Prostate gland (tissue), 2 donors: ENCODE measurements around the gene WDR90. TPM values are rescaled to one million over a fixed set of nuclear protein-coding genes. Genes with fewer than 3 reads are reported as not detected.

Experiments
- DNase-seq: peaks from one replicate; pipeline ENCODE4 v3.0.0-alpha.2; 2019; ENCODE audit warnings: low spot score
- H3K27ac ChIP-seq, 2 donors: fragments of 200-600 bp; sonication (generic); 2 replicates each; pipeline ENCODE4 v1.5.1; 2017 to 2019
- H3K27me3 ChIP-seq: fragments of 200-600 bp; sonication (generic); replicated peaks from 2 replicates; pipeline ENCODE4 v1.5.1; 2019; ENCODE audit not compliant: insufficient read depth
- H3K36me3 ChIP-seq, 2 donors: fragments of 200-600 bp; sonication (generic); 1 replicate in 1 of 2; 2 replicates in 1 of 2; pipeline versions ENCODE4 v1.5.1 to v1.8.1; 2017 to 2019
- H3K4me1 ChIP-seq: fragments of 200-600 bp; sonication (generic); replicated peaks from 2 replicates; pipeline ENCODE4 v1.5.1; 2019
- H3K4me3 ChIP-seq, 2 donors: fragments of 200-600 bp; sonication (generic); 2 replicates each; pipeline ENCODE4 v1.5.1; 2017 to 2019
- H3K9me3 ChIP-seq: fragments of 200-600 bp; sonication (generic); 2 replicates; pipeline ENCODE4 v1.5.1; 2017
- POLR2A ChIP-seq: fragments of 450-650 bp; IDR thresholded peaks from one replicate; pipeline ENCODE4 v1.6.1; 2016; ENCODE audit warnings: antibody characterized with exemption, mild to moderate bottlenecking
- POLR2AphosphoS5 ChIP-seq: sonication (generic); formaldehyde crosslinking; IDR thresholded peaks from one replicate; pipeline ENCODE4 v1.6.1; 2017; ENCODE audit warnings: antibody characterized with exemption
- WGBS: methylation state at CpG from one replicate; pipeline ENCODE4 v1.1.5; 2018; 5-methylcytosine and 5-hydroxymethylcytosine counted together
- intact Hi-C: fragments of 100-400 bp; cut with DNase I; formaldehyde crosslinking; loops from one replicate; pipeline ENCODE4 v1.14.2; 2022
- total RNA-seq, 2 donors: library from RNA; depleted of rRNA; stranded (reverse); fragments of >200 nt; gene quantifications; one replicate each; pipeline ENCODE4 v1.1.0, GENCODE V29; 2016
- TF ChIP-seq, protein P1 (sequence below), 4 experiments: fragments of 200-600 bp in 2 of 4; fragments of 450-650 bp in 2 of 4; sonication (generic) in 2 of 4; IDR thresholded peaks; 1 replicate in 3 of 4; 2 replicates in 1 of 4; pipeline ENCODE4 v1.5.1; 2016 to 2019; ENCODE audit warnings: antibody characterized with exemption in 4 of 4, mild to moderate bottlenecking in 2 of 4, moderate library complexity in 2 of 4

The WDR90 gene
- total RNA-seq, 2 donors from 2014 or later = 36.8 to 60.4 TPM

DNA sequence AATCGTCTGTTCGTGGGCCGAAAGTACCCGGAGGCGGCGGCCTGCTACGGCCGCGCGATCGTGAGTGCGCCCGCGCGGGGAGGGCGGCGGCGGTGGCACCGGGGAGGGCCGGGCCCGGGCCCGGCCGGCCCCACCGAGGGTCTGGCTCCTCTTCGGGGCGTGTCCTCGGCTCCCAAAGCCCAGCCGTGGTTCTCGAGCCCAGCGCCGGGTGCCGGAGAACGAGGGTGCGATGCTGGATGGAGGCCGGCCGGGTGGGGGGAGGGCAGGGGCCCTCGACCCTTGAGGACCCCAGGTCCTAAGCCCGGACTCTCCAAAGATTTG lies 31.4 kb downstream of the WDR90 start:
- WGBS = 2% methylated on average over 27 of the region's 38 CpGs
- Histone ChIP-seq H3K4me3 (peak overlapping the region; percentile 69 to 82), H3K27ac (peak overlapping the region; percentile 88 to 93), H3K27me3 (no peaks in the 10 kb centered on the region), H3K4me1 (peaks cover 25% of the 10 kb centered on the region), H3K9me3 (no peaks in the 10 kb centered on the region), H3K36me3 (peaks cover 7 to 10% of the 10 kb centered on the region in 2 donors)
- TF ChIP-seq, protein P1, sequence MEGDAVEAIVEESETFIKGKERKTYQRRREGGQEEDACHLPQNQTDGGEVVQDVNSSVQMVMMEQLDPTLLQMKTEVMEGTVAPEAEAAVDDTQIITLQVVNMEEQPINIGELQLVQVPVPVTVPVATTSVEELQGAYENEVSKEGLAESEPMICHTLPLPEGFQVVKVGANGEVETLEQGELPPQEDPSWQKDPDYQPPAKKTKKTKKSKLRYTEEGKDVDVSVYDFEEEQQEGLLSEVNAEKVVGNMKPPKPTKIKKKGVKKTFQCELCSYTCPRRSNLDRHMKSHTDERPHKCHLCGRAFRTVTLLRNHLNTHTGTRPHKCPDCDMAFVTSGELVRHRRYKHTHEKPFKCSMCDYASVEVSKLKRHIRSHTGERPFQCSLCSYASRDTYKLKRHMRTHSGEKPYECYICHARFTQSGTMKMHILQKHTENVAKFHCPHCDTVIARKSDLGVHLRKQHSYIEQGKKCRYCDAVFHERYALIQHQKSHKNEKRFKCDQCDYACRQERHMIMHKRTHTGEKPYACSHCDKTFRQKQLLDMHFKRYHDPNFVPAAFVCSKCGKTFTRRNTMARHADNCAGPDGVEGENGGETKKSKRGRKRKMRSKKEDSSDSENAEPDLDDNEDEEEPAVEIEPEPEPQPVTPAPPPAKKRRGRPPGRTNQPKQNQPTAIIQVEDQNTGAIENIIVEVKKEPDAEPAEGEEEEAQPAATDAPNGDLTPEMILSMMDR (IDR thresholded peaks at IDR 0.05) = no peak
- TF ChIP-seq POLR2AphosphoS5 = no peak
- no peak for TF ChIP-seq POLR2A
- intact Hi-C loops = no loop called here
- no peak for DNase-seq

DNA sequence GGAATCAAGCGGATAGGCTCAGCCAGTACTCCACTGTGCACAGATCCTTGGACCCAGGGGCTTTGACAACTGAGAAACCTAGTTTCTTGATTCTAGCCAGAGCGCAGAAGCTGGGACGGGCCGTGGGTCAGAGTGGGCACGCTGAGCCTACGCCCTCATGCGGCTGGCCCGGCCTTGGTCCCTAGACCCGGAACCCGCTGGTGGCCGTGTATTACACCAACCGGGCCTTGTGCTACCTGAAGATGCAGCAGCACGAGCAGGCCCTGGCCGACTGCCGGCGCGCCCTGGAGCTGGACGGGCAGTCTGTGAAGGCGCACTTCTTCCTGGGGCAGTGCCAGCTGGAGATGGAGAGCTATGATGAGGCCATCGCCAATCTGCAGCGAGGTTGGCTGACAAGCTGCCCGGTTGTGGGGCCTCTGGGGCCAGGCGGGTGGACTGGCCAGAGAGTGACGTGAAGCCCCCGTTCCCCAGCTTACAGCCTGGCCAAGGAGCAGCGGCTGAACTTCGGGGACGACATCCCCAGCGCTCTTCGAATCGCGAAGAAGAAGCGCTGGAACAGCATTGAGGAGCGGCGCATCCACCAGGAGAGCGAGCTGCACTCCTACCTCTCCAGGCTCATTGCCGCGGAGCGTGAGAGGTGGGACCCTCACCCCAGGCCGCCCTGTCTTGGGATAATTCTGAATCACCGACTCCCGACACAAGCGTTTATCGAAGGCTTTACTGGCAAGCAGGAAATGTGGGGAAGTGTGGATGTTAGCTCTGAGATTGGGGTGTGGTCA lies 32.0 kb downstream of the WDR90 start:
- TF ChIP-seq POLR2AphosphoS5 = no peak
- TF ChIP-seq POLR2A = no peak
- TF ChIP-seq, protein P1 (IDR thresholded peaks at IDR 0.05) = no peak
- Histone ChIP-seq H3K27ac (peak overlapping the region; percentile 88 to 93), H3K36me3 (peaks cover 7 to 10% of the 10 kb centered on the region in 2 donors), H3K4me3 (peak overlapping the region; percentile 69 to 82), H3K4me1 (peaks cover 25% of the 10 kb centered on the region), H3K9me3 (no peaks in the 10 kb centered on the region), H3K27me3 (no peaks in the 10 kb centered on the region)
- no peak for DNase-seq
- 42% methylated on average over 44 of the region's 44 CpGs for WGBS
- intact Hi-C loops = no loop called here

DNA sequence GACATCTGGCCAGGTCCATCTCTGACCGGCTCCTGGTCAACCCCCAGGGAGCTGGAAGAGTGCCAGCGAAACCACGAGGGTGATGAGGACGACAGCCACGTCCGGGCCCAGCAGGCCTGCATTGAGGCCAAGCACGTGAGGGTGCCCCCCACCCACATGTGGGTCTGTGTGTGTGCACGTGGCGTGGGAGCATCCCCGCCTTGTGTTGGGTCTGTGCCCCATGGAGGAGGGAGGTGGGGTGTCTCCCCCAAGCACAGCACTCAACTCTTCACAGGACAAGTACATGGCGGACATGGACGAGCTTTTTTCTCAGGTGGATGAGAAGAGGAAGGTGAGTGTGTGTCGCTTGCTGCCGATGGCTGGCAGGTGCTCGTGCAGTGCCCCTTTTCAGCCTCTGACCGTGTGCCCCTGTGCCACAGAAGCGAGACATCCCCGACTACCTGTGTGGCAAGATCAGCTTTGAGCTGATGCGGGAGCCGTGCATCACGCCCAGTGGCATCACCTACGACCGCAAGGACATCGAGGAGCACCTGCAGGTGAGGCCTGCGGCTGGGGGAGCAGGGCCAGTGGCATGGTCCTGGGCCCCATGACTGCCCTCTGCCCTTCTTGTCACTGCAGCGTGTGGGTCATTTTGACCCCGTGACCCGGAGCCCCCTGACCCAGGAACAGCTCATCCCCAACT lies 32.7 kb downstream of the WDR90 start:
- DNase-seq = no peak
- peaks cover 25% of the 10 kb centered on the region for H3K4me1 ChIP-seq
- H3K27me3 ChIP-seq = no peaks in the 10 kb centered on the region
- H3K4me3 ChIP-seq = no peak overlapping the region
- no peak overlapping the region for H3K27ac ChIP-seq
- H3K9me3 ChIP-seq = no peaks in the 10 kb centered on the region
- TF ChIP-seq POLR2A = no peak
- TF ChIP-seq POLR2AphosphoS5 = no peak
- TF ChIP-seq, protein P1 (IDR thresholded peaks at IDR 0.05) = no peak
- intact Hi-C loops = no loop called here
- 73% methylated on average over 26 of the region's 28 CpGs for WGBS
- peaks cover 7 to 10% of the 10 kb centered on the region in 2 donors for H3K36me3 ChIP-seq

DNA sequence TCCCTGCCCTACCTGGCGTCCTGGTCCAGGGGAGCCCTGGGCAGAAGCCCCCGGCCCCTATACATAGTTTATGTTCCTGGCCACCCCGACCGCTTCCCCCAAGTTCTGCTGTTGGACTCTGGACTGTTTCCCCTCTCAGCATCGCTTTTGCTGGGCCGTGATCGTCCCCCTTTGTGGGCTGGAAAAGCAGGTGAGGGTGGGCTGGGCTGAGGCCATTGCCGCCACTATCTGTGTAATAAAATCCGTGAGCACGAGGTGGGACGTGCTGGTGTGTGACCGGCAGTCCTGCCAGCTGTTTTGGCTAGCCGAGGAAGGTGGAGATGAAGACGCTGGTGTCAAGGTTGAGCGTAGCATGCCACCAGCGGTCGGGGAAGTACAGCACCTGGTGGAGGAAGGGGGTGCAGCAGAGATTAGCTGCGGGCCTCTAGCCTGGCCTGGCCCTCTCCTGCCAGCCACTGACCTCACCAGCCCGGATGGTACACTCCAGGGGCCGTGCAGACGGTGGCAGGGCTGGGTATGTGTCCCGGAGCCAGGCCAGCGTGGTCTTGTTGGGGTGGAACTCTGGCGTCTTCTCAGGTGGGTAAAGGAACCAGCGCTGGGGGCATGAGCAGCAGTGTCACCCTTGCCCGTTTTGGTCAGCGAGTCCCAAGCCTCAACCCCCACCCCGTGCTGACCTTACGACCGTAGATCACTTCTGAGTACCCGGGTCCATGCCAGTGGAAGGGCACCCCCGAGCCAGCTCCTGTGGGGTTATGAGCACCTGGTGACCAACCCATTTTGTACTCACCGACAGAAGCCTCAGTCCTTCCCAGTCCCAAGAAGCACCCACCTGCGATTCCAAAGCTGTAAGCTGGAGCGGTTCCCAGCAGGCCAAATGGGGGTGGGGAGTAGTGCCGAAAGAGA lies 33.6 kb downstream of the WDR90 start:
- no peak overlapping the region for H3K27ac ChIP-seq
- no peaks in the 10 kb centered on the region for H3K27me3 ChIP-seq
- 72% methylated on average over 36 of the region's 36 CpGs for WGBS
- peaks cover 7 to 10% of the 10 kb centered on the region in 2 donors for H3K36me3 ChIP-seq
- peaks cover 25% of the 10 kb centered on the region for H3K4me1 ChIP-seq
- H3K9me3 ChIP-seq = no peaks in the 10 kb centered on the region
- intact Hi-C loops = no loop called here
- TF ChIP-seq POLR2AphosphoS5 (no peak), POLR2A (no peak)
- TF ChIP-seq, protein P1 (IDR thresholded peaks at IDR 0.05) = no peak
- DNase-seq = no peak
- no peak overlapping the region for H3K4me3 ChIP-seq
